Mucosa of descending colon (tissue), 3 donors: ENCODE results near the gene STK16. TPM values are rescaled to one million over a fixed set of nuclear protein-coding genes. Genes with fewer than 3 reads are reported as not detected.

ENCODE experiments used
- ATAC-seq: fragments of 200-7000 bp; cut with Tn5 transposase; one replicate; pipeline ENCODE4 v1.9.1; 2020; ENCODE audit warnings: mild to moderate bottlenecking, moderate library complexity
- DNase-seq, 3 donors: peaks; one replicate each; pipeline ENCODE4 v3.0.0-alpha.2; 2020
- H3K36me3 ChIP-seq: fragments of 200-600 bp; one replicate; pipeline ENCODE4 v1.8.0; 2021; ENCODE audit warnings: low read depth, mild to moderate bottlenecking
- H3K4me1 ChIP-seq: fragments of 200-600 bp; one replicate; pipeline ENCODE4 v1.8.0; 2021; ENCODE audit warnings: low read depth, mild to moderate bottlenecking
- H3K4me3 ChIP-seq: fragments of 200-600 bp; one replicate; pipeline ENCODE4 v1.8.0; 2021; ENCODE audit warnings: mild to moderate bottlenecking
- H3K9me3 ChIP-seq: fragments of 200-600 bp; one replicate; pipeline ENCODE4 v1.8.0; 2021; ENCODE audit warnings: mild to moderate bottlenecking
- CTCF ChIP-seq: fragments of 200-600 bp; IDR thresholded peaks from one replicate; pipeline ENCODE4 v1.8.0; 2022; ENCODE audit warnings: antibody characterized with exemption, mild to moderate bottlenecking
- intact Hi-C, 2 donors: fragments of 100-400 bp; cut with DNase I in 1 of 2; cut with micrococcal nuclease in 1 of 2; formaldehyde crosslinking; loops; one replicate each; pipeline versions ENCODE4 v1.11.0 to v1.11.1; 2022; cut with DNase I, micrococcal nuclease
- total RNA-seq, 3 donors: library from RNA; stranded (reverse); fragmentation: NEBNext Ultra II Directional in 2 of 3; extraction: Animal tissue kit (Norgen Biotek cat#: 25700) in 2 of 3; gene quantifications; one replicate each; pipeline versions ENCODE4 v1.2.1 to v1.2.4, GENCODE V29; 2021 to 2023
- donor health status: DM: no; HTN: no; CAD: no; lungs with moderate emphysema.
- donor health status: DM: no; HTN: no; CAD: no.
- donor health status: DM: no; HTN: yes; CAD: no.

The STK16 gene
- total RNA-seq, 3 donors from 2014 or later, result 29.7 to 37.3 (median 32.7) TPM

GRCh38 chr2:219218217-219218731, 27.0 kb upstream of the STK16 start:
- Histone ChIP-seq H3K4me3 (peak overlapping the region; percentile 17), H3K36me3 (peaks cover 2% of the 10 kb centered on the region), H3K9me3 (no peaks in the 10 kb centered on the region), H3K4me1 (peaks cover 26% of the 10 kb centered on the region)
- ATAC-seq, result peak; percentile 72
- intact Hi-C loops, result loop anchor here in 1 of 2 donors (10.0 kb wide), 1 partner anchor 53 kb away; the partner anchor contains the start of gene NHEJ1
- no peak for TF ChIP-seq CTCF
- peak; percentile 58 to 82 (median 75) for DNase-seq

GRCh38 chr2:219218732-219219701, 26.3 kb upstream of the STK16 start, which contains the start of gene ABCB6:
Gene ABCB6 (minus strand): TSS chr2:219218958. CDS start chr2:219218673, 285 bp downstream.
- DNase-seq (peak; percentile 94 to 95 (median 95)), ATAC-seq (peak; percentile 87)
- TF ChIP-seq CTCF, result no peak
- Histone ChIP-seq H3K36me3 (peaks cover 6% of the 10 kb centered on the region), H3K9me3 (no peaks in the 10 kb centered on the region), H3K4me3 (peak within 1 kb of the TSS; percentile 17), H3K4me1 (peaks cover 26% of the 10 kb centered on the region)
- intact Hi-C loops, result loop anchor here in 1 of 2 donors (10.0 kb wide), 1 partner anchor 54 kb away; the partner anchor contains the start of gene NHEJ1

DNA sequence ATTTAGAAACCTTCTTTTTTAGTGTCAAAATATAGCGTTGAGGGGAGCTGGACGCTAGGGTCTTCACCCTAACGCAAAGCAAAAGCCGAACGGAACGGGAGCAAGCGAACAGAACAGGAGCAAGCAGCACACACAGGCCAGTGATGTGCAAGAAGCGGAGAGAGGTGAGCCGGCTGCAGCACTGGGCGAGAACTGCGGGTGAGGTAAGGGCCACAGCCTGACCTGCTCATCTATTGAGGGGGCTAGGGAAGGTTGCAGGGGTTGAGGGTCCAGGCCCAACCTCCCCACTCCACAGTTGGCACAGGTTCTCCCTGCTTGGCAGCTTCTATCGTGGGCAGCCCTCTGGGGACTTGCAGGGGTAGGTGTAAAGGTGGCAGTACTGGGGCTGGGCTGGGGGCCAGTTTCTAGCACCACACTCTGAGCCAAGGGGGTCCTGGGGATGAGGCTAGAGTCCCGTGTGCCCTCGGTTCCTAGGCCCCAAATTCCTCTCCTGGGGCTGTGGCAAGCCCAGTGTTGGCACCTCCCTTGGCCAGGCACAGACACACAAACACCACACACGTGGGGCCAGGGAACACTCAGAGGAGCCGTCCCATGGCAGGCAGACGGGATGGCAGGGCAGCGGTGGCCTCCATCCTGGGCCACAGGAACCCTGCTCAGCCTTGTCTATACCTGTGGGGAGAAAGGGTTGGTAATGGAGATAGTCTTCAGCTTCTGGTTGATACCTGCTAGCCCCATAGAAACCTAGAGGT, 25.3 kb upstream of the STK16 start:
- TF ChIP-seq CTCF, result no peak
- H3K4me3 ChIP-seq, result no peak overlapping the region
- intact Hi-C loops, result loop anchor here in 1 of 2 donors (10.0 kb wide), 1 partner anchor 55 kb away; the partner anchor contains the start of gene NHEJ1
- H3K9me3 ChIP-seq, result no peaks in the 10 kb centered on the region
- H3K36me3 ChIP-seq, result peaks cover 10% of the 10 kb centered on the region
- H3K4me1 ChIP-seq, result peaks cover 26% of the 10 kb centered on the region
- DNase-seq (no peak), ATAC-seq (no peak)

GRCh38 chr2:219220652-219221402, 24.5 kb upstream of the STK16 start:
- no peak overlapping the region for H3K4me3 ChIP-seq
- no peak for DNase-seq
- no peaks in the 10 kb centered on the region for H3K9me3 ChIP-seq
- peaks cover 10% of the 10 kb centered on the region for H3K36me3 ChIP-seq
- no peak for ATAC-seq
- no peak for TF ChIP-seq CTCF
- intact Hi-C loops, result no loop called here
- peaks cover 26% of the 10 kb centered on the region for H3K4me1 ChIP-seq
